Lower leg skin (tissue), 4 donors: ENCODE results near the gene CEP170. TPM values are rescaled to one million over a fixed set of nuclear protein-coding genes. Genes with fewer than 3 reads are reported as not detected.

Experiments
- DNase-seq, 2 donors: peaks; one replicate each; pipeline ENCODE4 v3.0.0-alpha.2; 2019; ENCODE audit warnings: low spot score in 2 of 2
- H3K4me3 ChIP-seq: fragments of 200-600 bp; sonication (generic); 2 replicates; pipeline ENCODE4 v1.5.1; 2017; ENCODE audit warnings: mild to moderate bottlenecking, low read depth; ENCODE audit not compliant: poor library complexity, severe bottlenecking
- CTCF ChIP-seq, 3 donors: fragments of 450-650 bp; IDR thresholded peaks; one replicate each; pipeline ENCODE4 v1.5.1; 2016; ENCODE audit warnings: antibody characterized with exemption in 3 of 3, mild to moderate bottlenecking in 3 of 3, moderate library complexity in 2 of 3
- POLR2A ChIP-seq, 2 donors: fragments of 450-650 bp; IDR thresholded peaks; one replicate each; pipeline ENCODE4 v1.6.1; 2016 to 2017; ENCODE audit warnings: antibody characterized with exemption in 2 of 2, mild to moderate bottlenecking in 1 of 2, moderate library complexity in 1 of 2
- WGBS, 2 donors: methylation state at CpG; one replicate each; pipeline ENCODE4 v1.1.5; 2018; 5-methylcytosine and 5-hydroxymethylcytosine counted together
- intact Hi-C: fragments of 100-400 bp; cut with DNase I; formaldehyde crosslinking; loops from one replicate; pipeline ENCODE4 v1.15.0; 2023; ENCODE audit warnings: low total_unique reads
- total RNA-seq, 4 donors: library from RNA; depleted of rRNA; stranded (reverse); fragments of >200 nt; gene quantifications; one replicate each; pipeline ENCODE4 v1.1.0, GENCODE V29; 2016

Gene CEP170
- total RNA-seq, 4 donors from 2014 or later: 18.6 to 27.8 (median 22.8) TPM

- WGBS, 2 donors: 51 to 55% methylated on average over 4 of the region's 4 CpGs
- intact Hi-C loops: no loop called here
- no peak for DNase-seq
- TF ChIP-seq CTCF (IDR thresholded peaks at IDR 0.05): no peak
- TF ChIP-seq POLR2A (IDR thresholded peaks at IDR 0.05): no peak
- no peak overlapping the region for H3K4me3 ChIP-seq
Measured at GRCh38 chr1:243234978-243235647, 20.0 kb downstream of the CEP170 start.

- WGBS, 2 donors: 85 to 99% methylated on average over 2 of the region's 2 CpGs
- no peak for TF ChIP-seq POLR2A (IDR thresholded peaks at IDR 0.05)
- no peak overlapping the region for H3K4me3 ChIP-seq
- intact Hi-C loops: no loop called here
- no peak for DNase-seq
Measured at GRCh38 chr1:243233908-243234307, 21.2 kb downstream of the CEP170 start.

- no peak for DNase-seq
- intact Hi-C loops: no loop called here
- no peak for TF ChIP-seq POLR2A (IDR thresholded peaks at IDR 0.05)
- H3K4me3 ChIP-seq: no peak overlapping the region
Measured at GRCh38 chr1:243230914-243231313, 24.2 kb downstream of the CEP170 start.

GRCh38 chr1:243229526-243229925, 25.6 kb downstream of the CEP170 start:
- no peak for DNase-seq
- intact Hi-C loops: no loop called here
- no peak overlapping the region for H3K4me3 ChIP-seq
- 86 to 96% methylated on average over 1 of the region's 1 CpG for WGBS, 2 donors
- TF ChIP-seq CTCF (IDR thresholded peaks at IDR 0.05) (no peak), POLR2A (IDR thresholded peaks at IDR 0.05) (no peak)

GRCh38 chr1:243227622-243228021, 27.5 kb downstream of the CEP170 start:
- intact Hi-C loops: no loop called here
- no peak for TF ChIP-seq POLR2A (IDR thresholded peaks at IDR 0.05)
- TF ChIP-seq CTCF (IDR thresholded peaks at IDR 0.05): no peak
- no peak overlapping the region for H3K4me3 ChIP-seq
- no peak for DNase-seq
- 83 to 87% methylated on average over 2 of the region's 2 CpGs for WGBS, 2 donors

- no peak for TF ChIP-seq POLR2A (IDR thresholded peaks at IDR 0.05)
- TF ChIP-seq CTCF (IDR thresholded peaks at IDR 0.05): no peak
- intact Hi-C loops: no loop called here
- no peak overlapping the region for H3K4me3 ChIP-seq
- no peak for DNase-seq
Measured at GRCh38 chr1:243218059-243218458, 37.0 kb downstream of the CEP170 start.

- no peak for DNase-seq
- 53 to 68% methylated on average over 2 of the region's 2 CpGs for WGBS, 2 donors
- TF ChIP-seq POLR2A (IDR thresholded peaks at IDR 0.05) (no peak), CTCF (IDR thresholded peaks at IDR 0.05) (no peak)
- intact Hi-C loops: no loop called here
- H3K4me3 ChIP-seq: no peak overlapping the region
Measured at GRCh38 chr1:243217349-243217748, 37.7 kb downstream of the CEP170 start.
